Measurements from ENCODE around the gene PAX1. TPM values are rescaled to one million over a fixed set of nuclear protein-coding genes. Genes with fewer than 3 reads are reported as not detected.

The PAX1 gene
- total RNA-seq, 1 donor from 2014 or later: not detected

GRCh38 chr20:21702553-21703470, 2.7 kb upstream of the PAX1 start:
- Mint-ChIP-seq H3K4me1 (ENCODE audit: unreplicated experiment) (peaks cover 5% of the 10 kb centered on the region), H3K27ac (ENCODE audit: unreplicated experiment) (no peak overlapping the region), H3K9me3 (ENCODE audit: unreplicated experiment) (no peaks in the 10 kb centered on the region), H3K27me3 (ENCODE audit: unreplicated experiment) (peaks cover 84% of the 10 kb centered on the region), H3K4me3 (ENCODE audit: unreplicated experiment) (no peak overlapping the region), H3K36me3 (ENCODE audit: unreplicated experiment) (peaks cover 3% of the 10 kb centered on the region)
- TF ChIP-seq CTCF (IDR thresholded peaks at IDR 0.05): peak; percentile 51
- DNase-seq (ENCODE audit: extremely low spot score, unreplicated experiment): no peak

GRCh38 chr20:21703717-21704407, 1.6 kb upstream of the PAX1 start:
- Mint-ChIP-seq H3K27me3 (ENCODE audit: unreplicated experiment) (peaks cover 92% of the 10 kb centered on the region), H3K36me3 (ENCODE audit: unreplicated experiment) (peaks cover 3% of the 10 kb centered on the region)

GRCh38 chr20:21704408-21705385, 767 bp upstream of the PAX1 start:
- peaks cover 3% of the 10 kb centered on the region for H3K36me3 Mint-ChIP-seq (ENCODE audit: unreplicated experiment)
- no peak overlapping the region for H3K27ac Mint-ChIP-seq (ENCODE audit: unreplicated experiment)

More at GRCh38 chr20:21703717-21704407, 1.6 kb upstream of the PAX1 start:
- Mint-ChIP-seq H3K4me1 (ENCODE audit: unreplicated experiment) (peaks cover 5% of the 10 kb centered on the region), H3K9me3 (ENCODE audit: unreplicated experiment) (no peaks in the 10 kb centered on the region), H3K4me3 (ENCODE audit: unreplicated experiment) (no peak overlapping the region), H3K27ac (ENCODE audit: unreplicated experiment) (no peak overlapping the region)
- TF ChIP-seq CTCF (IDR thresholded peaks at IDR 0.05): no peak
- DNase-seq (ENCODE audit: extremely low spot score, unreplicated experiment): no peak

More at GRCh38 chr20:21704408-21705385, 767 bp upstream of the PAX1 start:
- H3K9me3 Mint-ChIP-seq (ENCODE audit: unreplicated experiment): no peaks in the 10 kb centered on the region
- peaks cover 91% of the 10 kb centered on the region for H3K27me3 Mint-ChIP-seq (ENCODE audit: unreplicated experiment)
- no peak for TF ChIP-seq CTCF (IDR thresholded peaks at IDR 0.05)
- H3K4me1 Mint-ChIP-seq (ENCODE audit: unreplicated experiment): peaks cover 5% of the 10 kb centered on the region
- DNase-seq (ENCODE audit: extremely low spot score, unreplicated experiment): peak; percentile 63
- no peak overlapping the region for H3K4me3 Mint-ChIP-seq (ENCODE audit: unreplicated experiment)

All from osteocyte (in vitro differentiated cells).